Endothelial cell of umbilical vein (primary cell): ENCODE measurements around the gene RIPOR3. TPM values are rescaled to one million over a fixed set of nuclear protein-coding genes. Genes with fewer than 3 reads are reported as not detected.

Experiments used
- BruUV-seq: library from RNA; stranded (reverse); fragments of 400-500 nt; replicated peaks from 2 replicates; lab custom pipeline; 2021; lab: Mats Ljungman, UMichigan
- CTCF ChIA-PET: fragments of 300-600, 350-600 bp; sonication (Branson Sonifier 250); formaldehyde crosslinking; loops from one replicate; lab custom pipeline; 2021; ENCODE audit warnings: antibody characterized with exemption, inconsistent platforms; lab: Charles Lee
- POLR2A ChIA-PET: fragments of 300-600, 350-600 bp; sonication (Branson Sonifier 250); formaldehyde crosslinking; loops from one replicate; lab custom pipeline; 2021; ENCODE audit warnings: antibody characterized with exemption, inconsistent platforms; lab: Charles Lee
- DNase-seq: peaks from one replicate; pipeline ENCODE4 v3.0.0-alpha.2; 2011; ENCODE audit warnings: low read depth, low spot score
- FAIRE-seq: peaks from 2 replicates; lab custom pipeline; 2011; peaks lifted over from hg19 to GRCh38; lab: Jason Lieb, UNC
- H2AFZ ChIP-seq: 2 replicates; pipeline ENCODE4 v1.6.0; 2012; ENCODE audit warnings: low read depth, low read length, control low read depth, inconsistent platforms
- H3K27ac ChIP-seq: 2 replicates; pipeline ENCODE4 v1.5.1; 2011; ENCODE audit warnings: low read depth, mild to moderate bottlenecking, control low read depth, low read length, moderate library complexity; ENCODE audit not compliant: insufficient read depth
- H3K27me3 ChIP-seq, 2 experiments: 2 replicates each; pipeline versions ENCODE4 v1.6.0 to v1.6.1; 2011; ENCODE audit warnings: low read length in 2 of 2, mixed read lengths in 1 of 2; ENCODE audit not compliant: control insufficient read depth in 2 of 2, insufficient read depth in 2 of 2
- H3K36me3 ChIP-seq, 2 experiments: 2 replicates in 1 of 2; 3 replicates in 1 of 2; pipeline ENCODE4 v1.5.1; 2011; ENCODE audit warnings: low read length in 2 of 2, mild to moderate bottlenecking in 1 of 2, moderate library complexity in 1 of 2; ENCODE audit not compliant: control insufficient read depth in 2 of 2, insufficient read depth in 2 of 2; ENCODE audit errors: extremely low read depth in 1 of 2
- H3K4me1 ChIP-seq: 3 replicates; pipeline ENCODE4 v1.5.1; 2011; ENCODE audit warnings: mild to moderate bottlenecking, low read length; ENCODE audit not compliant: control insufficient read depth, insufficient read depth; ENCODE audit errors: extremely low read depth
- H3K4me2 ChIP-seq: 2 replicates; pipeline ENCODE4 v1.6.1; 2011; ENCODE audit warnings: low read length, control low read depth, mixed read lengths; ENCODE audit not compliant: insufficient read depth
- H3K4me3 ChIP-seq, 3 experiments: fragments of 200-600 bp in 1 of 3; sonication (generic), shearing (Covaris generic) in 1 of 3; replicated peaks in 1 of 3; 2 replicates each; pipeline ENCODE4 v1.5.1; 2011 to 2016; ENCODE audit warnings: control low read depth in 3 of 3, low read length in 3 of 3, mild to moderate bottlenecking in 2 of 3, inconsistent platforms in 1 of 3, low read depth in 1 of 3, moderate library complexity in 1 of 3; ENCODE audit not compliant: insufficient read depth in 1 of 3
- H3K79me2 ChIP-seq: 2 replicates; pipeline ENCODE4 v1.6.0; 2012; ENCODE audit warnings: low read length, inconsistent platforms; ENCODE audit not compliant: control insufficient read depth, insufficient read depth
- H3K9ac ChIP-seq: replicated peaks from 2 replicates; pipeline ENCODE3; 2011; ENCODE audit warnings: low read length, control low read depth; ENCODE audit not compliant: insufficient read depth; ENCODE audit errors: extremely low read depth
- H3K9me1 ChIP-seq: replicated peaks from 3 replicates; pipeline ENCODE4 v1.6.0; 2011; ENCODE audit warnings: mild to moderate bottlenecking, low read length; ENCODE audit not compliant: control insufficient read depth, insufficient read depth; ENCODE audit errors: extremely low read depth
- H3K9me3 ChIP-seq: replicated peaks from 2 replicates; pipeline ENCODE4 v1.5.1; 2012; ENCODE audit warnings: low read length, inconsistent platforms; ENCODE audit not compliant: control insufficient read depth, insufficient read depth
- H4K20me1 ChIP-seq: replicated peaks from 2 replicates; pipeline ENCODE3; 2011; ENCODE audit warnings: mild to moderate bottlenecking, low read length; ENCODE audit not compliant: control insufficient read depth, insufficient read depth; ENCODE audit errors: extremely low read depth
- CTCF ChIP-seq, 2 donors: IDR thresholded peaks; 1 replicate in 1 of 2; 2 replicates in 1 of 2; pipeline ENCODE4 v1.5.1; 2011; ENCODE audit warnings: low read length in 2 of 2, mild to moderate bottlenecking in 2 of 2, moderate library complexity in 2 of 2, control low read depth in 1 of 2, inconsistent platforms in 1 of 2, low read depth in 1 of 2; ENCODE audit not compliant: insufficient read depth in 1 of 2; ENCODE audit errors: extremely low read depth in 1 of 2
- EZH2 ChIP-seq: IDR thresholded peaks from 2 replicates; pipeline ENCODE4 v1.6.1; 2012; ENCODE audit warnings: borderline replicate concordance, low read depth, mild to moderate bottlenecking, moderate library complexity, low read length, inconsistent platforms; ENCODE audit not compliant: severe bottlenecking
- FOS ChIP-seq: IDR thresholded peaks from 2 replicates; pipeline ENCODE4 v1.6.1; 2011; ENCODE audit warnings: mild to moderate bottlenecking, low read length, moderate library complexity, borderline replicate concordance; ENCODE audit not compliant: insufficient read depth
- GATA2 ChIP-seq: IDR thresholded peaks from 2 replicates; pipeline ENCODE4 v1.7.0; 2011; ENCODE audit warnings: low read depth, mild to moderate bottlenecking, moderate library complexity, mixed read lengths, low read length; ENCODE audit not compliant: insufficient read length, insufficient read depth
- JUN ChIP-seq: IDR thresholded peaks from 2 replicates; pipeline ENCODE4 v1.6.1; 2011; ENCODE audit warnings: borderline replicate concordance, low read depth; ENCODE audit not compliant: insufficient read length, insufficient read depth
- MAX ChIP-seq: IDR thresholded peaks from 2 replicates; pipeline ENCODE4 v1.6.1; 2011; ENCODE audit not compliant: insufficient read depth, insufficient read length
- MYC ChIP-seq: IDR thresholded peaks from one replicate; pipeline ENCODE4 v1.6.1; 2011; ENCODE audit warnings: mild to moderate bottlenecking, low read depth, low read length
- POLR2A ChIP-seq: IDR thresholded peaks from 2 replicates; pipeline ENCODE4 v1.6.1; 2012; ENCODE audit warnings: low read depth, mild to moderate bottlenecking, control low read depth, low read length
- POLR2AphosphoS5 ChIP-seq: IDR thresholded peaks from 2 replicates; pipeline ENCODE4 v1.6.1; 2012; ENCODE audit warnings: low read depth, mild to moderate bottlenecking, control low read depth, low read length, moderate library complexity; ENCODE audit not compliant: insufficient read depth
- dilution Hi-C: fragments of 300-500 bp; cut with MboI; formaldehyde crosslinking; loops from one replicate; pipeline ENCODE4 v1.15.0; 2019; ENCODE audit warnings: low sequenced_read_pairs; ENCODE audit not compliant: extremely low pct_ligation_motif_present
- intact Hi-C: fragments of 100-400 bp; cut with micrococcal nuclease; formaldehyde crosslinking; loops from one replicate; pipeline ENCODE4 v1.10.0; 2022
- polyA plus RNA-seq, 4 experiments: library from polyadenylated mRNA; depleted of rRNA in 3 of 4; stranded (reverse) in 3 of 4; unstranded in 1 of 4; fragments of >200 nt; gene quantifications; 2 replicates each; pipeline versions ENCODE4 v1.2.1 to v1.2.3, GENCODE V29; 2011 to 2012; ENCODE audit warnings: missing spikeins in 1 of 4
- total RNA-seq: library from RNA; stranded (reverse); gene quantifications from 2 replicates; pipeline ENCODE4 v1.2.3, GENCODE V29; 2021

The RIPOR3 gene
- total and polyA plus RNA-seq, 2 donors (not counting 3 experiments of a cell fraction or from before 2014, with no cell fraction given): not detected

- H3K4me3 ChIP-seq: no peak overlapping the region
- BruUV-seq: no TSS peak
- no peaks in the 10 kb centered on the region for H3K27me3 ChIP-seq
- H3K4me1 ChIP-seq: peaks cover 46% of the 10 kb centered on the region
- H3K9ac ChIP-seq: peak overlapping the region; percentile 1
- no peak for TF ChIP-seq POLR2AphosphoS5
- TF ChIP-seq CTCF (IDR thresholded peaks at IDR 0.05; ENCODE audit: extremely low read depth in 1 of 2, insufficient read depth in 1 of 2, low read depth in 1 of 2, low read length in 2 of 2): no peak
- TF ChIP-seq MAX: no peak
- TF ChIP-seq POLR2A: no peak
- no peak for TF ChIP-seq FOS
- TF ChIP-seq JUN: no peak
- TF ChIP-seq EZH2: no peak
- TF ChIP-seq GATA2: no peak
- TF ChIP-seq MYC: no peak
- H3K27ac ChIP-seq: peak overlapping the region; percentile 56
- dilution Hi-C loops: no loop called here
- peaks cover 67% of the 10 kb centered on the region for H3K79me2 ChIP-seq
- no peak overlapping the region for H2AFZ ChIP-seq
- H3K36me3 ChIP-seq: peaks cover 2 to 4% of the 10 kb centered on the region in 2 experiments
- POLR2A ChIA-PET: interaction anchor here (1.0 kb wide), 1 partner anchor 33 kb away, joined by 7 read pairs; no protein-coding TSS in a partner anchor
- DNase-seq (no peak), FAIRE-seq (no peak)
- no peaks in the 10 kb centered on the region for H4K20me1 ChIP-seq
- no peaks in the 10 kb centered on the region for H3K9me1 ChIP-seq
- H3K4me2 ChIP-seq: peak overlapping the region; percentile 44
- H3K9me3 ChIP-seq: no peaks in the 10 kb centered on the region
- CTCF ChIA-PET: interaction anchor here (0.9 to 11.7 kb wide), 4 partner anchors 15 to 46 kb away, joined by 3 to 99 read pairs (median 7); no protein-coding TSS in a partner anchor
- intact Hi-C loops: no loop called here
Observed at GRCh38 chr20:50557549-50558134, 133.7 kb downstream of the RIPOR3 start.
